HG02884 (cell line): Measurements from ENCODE around the gene MEIOSIN.
A peak's percentile ranks its signal among the peaks of the same experiment; 100 is the strongest.

ENCODE experiments used
- ATAC-seq: cut with Tn5 transposase; IDR thresholded peaks from one replicate; pipeline ENCODE4 v1.9.1; 2021; ENCODE audit warnings: mild to moderate bottlenecking, moderate library complexity; ENCODE audit not compliant: unreplicated experiment

The MEIOSIN gene

DNA sequence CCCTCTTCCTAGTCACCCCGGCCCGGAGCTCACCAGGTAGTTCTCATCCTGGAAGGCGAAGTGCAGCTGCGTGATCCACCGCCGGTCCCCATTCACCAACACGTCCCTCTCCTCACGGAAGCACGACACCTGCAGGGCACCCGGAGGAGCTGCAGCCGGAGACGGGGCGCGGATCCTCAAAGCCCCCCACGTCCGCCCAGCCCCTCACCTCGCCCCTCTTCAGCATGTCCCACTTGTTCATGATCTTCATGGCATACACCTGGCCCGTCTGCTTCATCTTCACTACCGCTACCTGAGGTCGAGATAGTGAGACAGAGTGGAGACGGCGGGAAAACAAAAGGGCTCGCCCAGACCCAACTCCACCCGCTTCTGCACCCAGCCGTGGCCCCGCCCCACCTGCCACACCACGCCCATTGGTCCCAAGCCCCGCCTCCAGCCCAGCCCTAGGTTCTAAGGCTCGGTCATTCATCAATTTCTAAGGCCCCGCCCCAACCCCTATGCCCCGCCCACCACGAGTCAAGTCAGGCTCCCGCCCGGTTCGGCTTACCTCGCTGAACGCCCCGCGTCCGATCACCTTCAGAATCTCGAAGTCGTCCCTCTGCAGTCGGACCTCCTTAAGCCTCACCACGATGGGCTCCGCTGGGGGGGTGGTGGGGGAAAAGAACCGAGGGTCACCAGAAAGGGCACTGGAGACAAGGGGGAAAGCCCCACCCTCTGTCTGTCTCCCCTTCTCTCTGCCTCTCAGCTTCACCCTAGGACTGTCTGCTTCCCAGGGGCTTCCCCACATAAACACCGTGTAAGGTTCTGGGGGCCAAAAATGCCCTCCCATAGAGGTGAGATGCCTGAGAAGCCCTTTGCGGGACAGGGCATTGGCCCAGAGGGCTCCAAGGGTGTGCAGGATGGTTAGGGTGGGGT lies 46.2 kb downstream of the MEIOSIN start:
- peak; percentile 70 for ATAC-seq

DNA sequence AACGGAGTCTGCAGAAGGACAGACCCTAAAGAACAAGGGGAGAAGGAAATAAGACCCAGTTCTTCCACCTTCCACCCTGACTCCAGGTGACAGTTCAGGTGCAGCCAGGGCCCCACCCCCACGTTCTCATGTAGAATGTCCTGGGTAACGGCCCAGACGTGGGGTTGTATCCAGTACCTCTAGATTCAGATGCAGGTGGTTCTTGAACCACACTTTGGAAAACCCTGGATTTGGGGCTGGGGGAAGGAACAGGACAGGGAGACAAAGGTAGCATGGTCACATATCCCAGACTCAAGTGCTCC lies 46.9 kb downstream of the MEIOSIN start:
- no peak for ATAC-seq

- ATAC-seq: no peak
These were observed 47.4 kb downstream of the MEIOSIN start for GRCh38 chr19:45780448-45781213.

- ATAC-seq: no peak
These were observed 48.2 kb downstream of the MEIOSIN start for GRCh38 chr19:45781214-45782161.

GRCh38 chr19:45782162-45782691 lies 49.0 kb downstream of the MEIOSIN start, which contains the start of gene DMPK:
DMPK (minus strand) TSS chr19:45782490; CDS start chr19:45782352, 138 bp downstream.
- ATAC-seq: no peak

- no peak for ATAC-seq
These were observed 49.9 kb downstream of the MEIOSIN start for GRCh38 chr19:45782820-45783785.

DNA sequence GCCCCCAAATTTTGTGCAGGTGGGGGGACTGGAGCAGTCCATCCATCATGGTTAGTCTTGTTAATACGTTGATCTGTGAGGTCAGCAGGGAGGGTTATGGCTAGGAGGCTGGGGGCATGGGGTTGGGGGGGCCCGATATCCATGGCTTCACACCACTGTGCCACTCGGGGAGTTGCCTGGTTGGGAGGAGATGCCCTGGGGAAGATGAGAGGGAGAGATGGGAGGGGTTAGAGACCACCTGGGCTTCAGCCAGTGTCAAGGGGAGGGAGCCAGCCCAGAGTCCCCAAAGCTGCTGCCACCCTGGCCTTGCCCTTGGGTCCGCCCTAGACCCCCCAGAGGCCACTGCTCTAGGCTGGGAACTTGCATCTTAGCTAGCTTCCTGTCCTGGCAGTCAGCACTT lies 50.9 kb downstream of the MEIOSIN start:
- ATAC-seq: no peak

DNA sequence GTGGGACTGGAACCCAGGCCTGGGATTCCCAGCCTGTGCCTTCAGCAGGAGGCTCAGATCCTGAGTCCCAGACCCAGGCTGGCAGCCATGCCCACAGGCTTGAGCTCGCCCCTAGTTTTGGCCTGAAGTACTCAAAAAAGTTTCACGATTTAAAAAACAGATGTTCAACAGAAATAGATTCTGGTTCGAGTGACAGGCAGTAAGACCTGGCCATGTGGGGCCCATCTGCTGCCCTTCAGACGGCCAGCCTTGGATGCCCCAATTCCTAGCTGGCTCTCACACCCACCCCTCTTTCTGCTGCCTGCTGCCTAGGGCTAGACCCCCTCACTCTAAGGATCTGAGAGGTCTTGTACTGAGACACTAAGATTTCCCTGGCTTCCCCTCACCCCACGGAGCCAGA lies 51.9 kb downstream of the MEIOSIN start:
- ATAC-seq: no peak

- no peak for ATAC-seq
These were observed 52.7 kb downstream of the MEIOSIN start for GRCh38 chr19:45785781-45786532.

DNA sequence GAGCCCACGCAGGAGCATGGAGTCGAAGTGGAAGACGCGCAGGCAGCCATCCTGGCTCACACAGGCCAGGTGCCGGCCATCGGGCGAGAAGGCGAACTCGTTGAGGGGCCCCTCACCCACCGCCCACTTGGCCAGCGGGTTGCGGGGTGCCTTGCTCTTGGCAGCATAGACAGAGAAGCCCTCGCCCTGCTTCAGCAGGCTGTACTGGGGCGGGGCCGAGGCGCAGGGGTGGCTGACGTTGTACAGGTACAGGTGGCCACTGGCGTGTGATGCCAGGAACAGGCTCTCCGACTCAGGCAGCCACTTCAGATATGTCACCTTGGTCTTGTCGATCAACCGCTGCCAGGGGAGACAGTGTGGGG lies 53.3 kb downstream of the MEIOSIN start:
- no peak for ATAC-seq

- no peak for ATAC-seq
These were observed 56.0 kb downstream of the MEIOSIN start for GRCh38 chr19:45789035-45789786.

GRCh38 chr19:45790942-45791341 lies 57.7 kb downstream of the MEIOSIN start:
- no peak for ATAC-seq

GRCh38 chr19:45791744-45792469 lies 58.7 kb downstream of the MEIOSIN start:
- no peak for ATAC-seq

DNA sequence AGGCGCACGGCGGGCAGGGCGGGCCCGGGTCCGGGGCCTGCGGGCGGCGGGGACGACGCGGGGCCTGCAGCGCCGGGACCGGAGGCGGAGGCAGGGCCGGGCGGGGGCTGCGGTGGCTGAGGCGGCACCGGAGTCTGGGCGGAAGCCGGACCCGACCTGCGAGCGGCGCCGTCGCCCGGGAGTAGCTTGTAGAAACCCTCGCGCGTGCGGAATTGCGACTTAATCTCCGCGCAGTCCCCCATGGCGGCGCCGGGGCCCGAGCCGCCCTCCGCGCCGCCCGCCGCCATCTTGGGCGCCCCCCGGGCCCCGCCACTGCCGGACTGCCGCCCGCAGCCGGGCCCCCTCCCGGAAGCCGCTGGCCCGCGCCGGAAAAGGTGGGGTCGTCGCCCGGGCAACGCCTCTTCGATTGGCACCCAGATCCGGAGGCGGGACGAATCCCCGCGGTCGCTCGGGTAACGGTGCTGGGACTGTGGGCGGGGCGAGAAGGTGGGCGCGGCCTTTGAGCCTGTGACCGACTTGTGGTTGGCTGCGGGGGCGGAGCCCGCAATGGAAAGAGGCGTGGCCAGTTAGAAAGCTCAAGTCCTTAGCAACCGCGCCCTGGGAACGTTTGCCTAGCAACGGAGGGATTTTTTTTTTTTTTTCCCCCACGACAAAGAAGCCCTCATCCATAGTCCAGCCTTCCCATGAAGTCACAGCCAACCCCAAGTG lies 59.4 kb downstream of the MEIOSIN start, which contains the start of gene DMWD:
TSS of gene DMWD (minus strand) at position 376 of the 708 bp plus-strand sequence. CDS start at position 287, 89 bp downstream.
- ATAC-seq: peak; percentile 83

DNA sequence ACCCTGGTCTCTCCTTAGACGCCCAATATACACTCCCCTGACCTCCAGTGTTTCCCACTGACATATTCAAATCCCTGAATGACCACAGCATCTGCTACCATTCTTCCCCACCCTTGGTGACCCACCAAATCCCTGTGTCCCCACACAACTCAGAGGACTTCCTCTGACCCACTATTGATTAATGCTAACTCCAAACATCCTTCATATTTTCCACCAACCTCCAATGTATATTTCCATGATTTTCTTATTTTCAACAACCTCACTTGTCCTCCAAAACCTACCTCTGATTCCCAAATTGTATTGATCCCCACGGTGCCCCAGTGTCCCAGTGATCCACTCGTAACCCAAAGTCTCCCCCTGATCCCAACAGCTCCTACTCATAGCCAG lies 59.9 kb downstream of the MEIOSIN start:
- no peak for ATAC-seq

- no peak for ATAC-seq
These were observed 60.6 kb downstream of the MEIOSIN start for GRCh38 chr19:45793876-45794275.

- no peak for ATAC-seq
These were observed 61.4 kb downstream of the MEIOSIN start for GRCh38 chr19:45794627-45795026.
